NB4 (cell line): ENCODE data around the gene SPTSSA.

Source experiments
- CTCF ChIP-seq: IDR thresholded peaks from one replicate; pipeline ENCODE4 v1.5.1; 2012; ENCODE audit warnings: low read depth, low read length
- POLR2A ChIP-seq: IDR thresholded peaks from 2 replicates; pipeline ENCODE4 v1.6.1; 2011; ENCODE audit warnings: mild to moderate bottlenecking; ENCODE audit not compliant: insufficient read length; ENCODE audit errors: extremely low read depth
- TF ChIP-seq, protein P1 (sequence below): IDR thresholded peaks from 2 replicates; pipeline ENCODE4 v1.6.1; 2011; ENCODE audit warnings: low read depth, low read length

GRCh38 chr14:34460841-34461240 is 1.2 kb downstream of the SPTSSA start:
- TF ChIP-seq CTCF (no peak), POLR2A (no peak)
- TF ChIP-seq, protein P1, sequence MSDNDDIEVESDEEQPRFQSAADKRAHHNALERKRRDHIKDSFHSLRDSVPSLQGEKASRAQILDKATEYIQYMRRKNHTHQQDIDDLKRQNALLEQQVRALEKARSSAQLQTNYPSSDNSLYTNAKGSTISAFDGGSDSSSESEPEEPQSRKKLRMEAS = no peak
